NOMO-1 treated with dmso at 0.1 percent for 144 hours (cell line): Measurements from ENCODE around the gene ST7L.

ENCODE experiments used
- DNase-seq: peaks from one replicate; lab custom pipeline; 2025; ENCODE audit not compliant: unreplicated experiment; lab: John Stamatoyannopoulos, UW

Gene ST7L

DNA sequence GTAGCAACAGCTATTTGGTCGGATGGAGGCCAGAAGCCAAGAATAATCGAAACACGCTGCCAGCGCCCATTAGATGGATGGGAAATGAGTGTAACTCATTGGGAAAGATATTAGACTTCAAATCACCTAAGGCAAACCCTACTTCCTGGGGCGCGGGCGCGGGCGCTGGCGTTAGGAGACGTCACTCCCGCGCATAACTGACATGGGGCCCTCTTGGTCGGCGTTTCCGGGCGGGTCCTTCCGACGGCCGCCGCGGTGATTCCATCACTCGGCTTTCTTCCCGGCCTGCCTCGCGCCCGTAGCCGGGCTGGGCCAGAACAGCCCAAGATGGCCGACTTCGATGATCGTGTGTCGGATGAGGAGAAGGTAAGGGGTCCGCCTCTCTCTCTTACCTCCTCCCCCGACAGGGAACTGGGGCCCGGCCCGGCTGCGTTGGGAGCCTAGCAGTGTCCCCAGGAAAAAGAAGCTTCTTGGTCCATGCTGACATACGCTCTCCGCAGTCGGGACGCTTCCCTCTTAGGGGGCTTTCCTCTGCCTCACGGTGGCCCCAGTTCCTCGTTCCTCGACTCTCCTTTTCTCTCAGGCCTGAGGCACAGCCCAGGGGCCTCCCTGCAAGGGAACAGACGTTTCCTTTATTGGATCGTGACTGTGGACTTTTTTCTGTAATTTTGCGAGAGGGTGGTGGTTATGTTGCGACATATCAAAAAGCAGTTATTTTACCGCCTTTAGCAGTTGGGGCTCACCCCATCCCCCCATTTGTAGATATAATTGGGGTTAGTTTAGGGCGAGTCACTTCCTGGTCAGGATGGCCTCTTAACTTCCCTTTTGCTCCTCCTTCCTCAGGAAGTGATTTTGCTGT lies 806 bp upstream of the ST7L start, which contains the start of gene CAPZA1:
TSS of gene CAPZA1 (plus strand) at position 315 of the 859 bp plus-strand sequence. CDS start at position 328, 13 bp downstream.
- DNase-seq: peak; percentile 90

DNA sequence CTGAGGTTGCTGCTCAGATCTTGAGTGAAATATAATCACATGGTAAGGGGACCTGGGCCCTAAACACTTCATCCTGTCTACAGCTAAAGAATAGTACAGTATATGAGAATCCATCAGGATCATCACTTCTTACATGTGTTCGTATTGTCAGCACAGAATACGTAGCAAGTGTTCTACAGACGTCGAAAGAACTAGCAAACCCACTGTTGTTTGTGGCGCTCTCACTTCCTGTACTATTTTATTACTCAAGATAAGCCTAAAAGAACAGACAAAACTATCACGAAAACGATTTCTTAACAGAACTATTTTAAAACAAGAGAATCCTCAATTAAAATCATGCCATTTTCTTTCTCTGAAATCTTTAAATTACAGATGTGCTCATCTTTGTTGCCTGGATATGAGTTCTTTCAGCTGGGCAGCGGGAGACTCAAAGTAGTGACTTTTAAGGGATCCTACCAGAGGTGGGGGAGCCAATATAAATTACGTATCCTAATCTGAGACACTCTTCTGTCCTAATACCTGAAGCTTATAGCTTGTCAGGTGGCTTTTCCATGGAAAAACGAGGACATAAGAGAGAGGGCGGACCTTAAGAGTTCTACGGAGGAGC lies 724 bp downstream of the ST7L start:
- peak; percentile 30 for DNase-seq

DNA sequence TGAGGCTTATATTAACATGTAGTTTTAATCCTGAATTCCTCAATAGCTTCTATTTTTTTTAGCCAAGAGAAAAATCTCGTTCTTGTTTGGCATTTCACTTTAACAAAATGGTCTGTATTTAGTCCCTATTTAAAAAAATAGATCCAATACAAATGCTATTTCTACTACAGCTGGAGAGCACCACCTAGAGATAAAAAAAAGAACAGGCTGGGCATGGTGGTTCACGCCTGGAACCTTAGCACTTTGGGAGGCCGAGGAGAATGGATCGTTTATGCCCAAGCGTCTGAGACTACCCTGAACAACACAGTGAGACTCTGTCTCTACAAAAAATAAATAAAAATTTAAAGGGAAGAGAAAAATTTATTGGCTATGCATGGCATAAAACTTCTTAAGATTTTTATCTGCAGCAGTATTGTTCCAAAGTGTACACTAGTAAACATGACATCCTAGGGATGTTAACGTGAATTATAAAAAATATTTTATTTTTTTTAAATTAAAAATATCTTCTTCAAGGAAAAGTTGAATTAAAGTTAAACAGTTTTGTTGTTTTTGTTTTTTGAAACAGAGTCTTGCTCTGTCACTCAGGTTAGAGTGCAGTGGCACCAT lies 4.4 kb downstream of the ST7L start:
- DNase-seq: peak; percentile 12

- no peak for DNase-seq
Measured at GRCh38 chr1:112605633-112606327, 13.2 kb downstream of the ST7L start.

GRCh38 chr1:112603541-112603940 lies 15.4 kb downstream of the ST7L start:
- no peak for DNase-seq

DNA sequence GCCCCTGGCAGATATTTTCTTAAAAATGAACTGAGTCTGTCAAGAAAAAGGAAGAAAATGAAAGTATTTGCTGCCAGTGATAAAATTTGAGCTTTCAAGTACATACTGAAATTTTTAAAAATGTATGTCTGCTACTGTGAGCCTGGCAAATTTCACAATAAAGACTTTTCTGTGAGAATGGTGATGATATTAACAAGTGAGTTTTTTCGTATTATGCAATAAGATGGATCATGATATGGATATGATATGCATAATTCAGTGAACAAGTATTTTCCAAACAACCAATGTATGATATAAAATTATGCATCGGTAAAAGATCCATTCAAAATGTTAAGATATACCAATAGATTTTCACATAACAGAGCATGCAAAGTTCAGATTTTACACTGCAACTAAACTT lies 15.9 kb downstream of the ST7L start:
- no peak for DNase-seq

GRCh38 chr1:112599477-112599876 lies 19.5 kb downstream of the ST7L start:
- DNase-seq: no peak

DNA sequence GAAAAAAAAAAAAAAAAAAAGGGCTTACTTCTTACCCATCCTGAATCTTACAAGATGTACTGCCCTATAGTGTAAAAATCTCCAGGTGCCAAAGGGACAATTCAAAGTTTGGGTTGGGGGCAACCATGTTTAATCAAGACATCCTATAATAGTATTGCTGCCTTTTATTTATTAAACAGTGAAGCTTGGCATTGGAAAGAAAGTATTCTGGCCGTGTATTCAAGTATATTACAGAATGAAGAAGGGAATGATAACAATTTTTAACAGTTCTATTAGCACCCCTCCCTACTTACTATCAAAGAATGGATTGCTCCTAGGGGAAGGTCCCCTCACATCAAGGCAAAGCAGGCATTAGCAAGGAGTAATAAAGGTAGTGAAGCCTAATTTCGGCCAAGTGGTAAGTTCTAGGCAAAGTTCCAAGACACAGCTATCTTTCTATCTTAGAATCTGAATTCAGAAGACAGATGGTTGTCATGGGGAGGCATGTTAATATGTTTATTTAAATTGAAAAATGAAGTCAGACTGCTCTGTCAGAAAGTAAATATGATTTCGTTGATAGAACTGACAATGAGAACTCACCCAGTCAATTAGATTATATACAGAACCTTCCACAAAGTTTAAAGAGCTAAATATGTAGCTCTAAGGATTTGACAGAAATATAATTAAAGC lies 24.6 kb downstream of the ST7L start:
- DNase-seq: no peak

DNA sequence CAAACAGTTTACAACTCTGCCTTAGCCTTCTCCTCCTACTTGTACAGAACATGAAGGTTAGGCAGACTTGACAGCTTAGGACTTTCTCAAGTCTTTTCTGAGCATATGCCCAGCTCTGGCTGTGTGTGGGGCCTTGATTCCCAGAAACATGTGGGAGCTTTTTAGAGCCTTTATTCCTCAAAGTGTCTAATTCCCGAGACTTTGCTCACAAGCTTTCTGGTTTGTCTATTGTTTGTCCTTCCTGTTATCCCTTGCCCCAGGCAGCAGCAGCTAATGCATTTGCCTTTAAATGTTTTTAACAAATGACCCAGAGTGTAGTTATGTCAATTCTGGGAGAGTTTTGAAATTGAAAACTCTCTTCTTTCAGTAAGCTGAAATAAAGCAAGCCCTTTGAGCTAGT lies 29.2 kb downstream of the ST7L start:
- DNase-seq: no peak

GRCh38 chr1:112583366-112583765 lies 35.6 kb downstream of the ST7L start:
- no peak for DNase-seq

DNA sequence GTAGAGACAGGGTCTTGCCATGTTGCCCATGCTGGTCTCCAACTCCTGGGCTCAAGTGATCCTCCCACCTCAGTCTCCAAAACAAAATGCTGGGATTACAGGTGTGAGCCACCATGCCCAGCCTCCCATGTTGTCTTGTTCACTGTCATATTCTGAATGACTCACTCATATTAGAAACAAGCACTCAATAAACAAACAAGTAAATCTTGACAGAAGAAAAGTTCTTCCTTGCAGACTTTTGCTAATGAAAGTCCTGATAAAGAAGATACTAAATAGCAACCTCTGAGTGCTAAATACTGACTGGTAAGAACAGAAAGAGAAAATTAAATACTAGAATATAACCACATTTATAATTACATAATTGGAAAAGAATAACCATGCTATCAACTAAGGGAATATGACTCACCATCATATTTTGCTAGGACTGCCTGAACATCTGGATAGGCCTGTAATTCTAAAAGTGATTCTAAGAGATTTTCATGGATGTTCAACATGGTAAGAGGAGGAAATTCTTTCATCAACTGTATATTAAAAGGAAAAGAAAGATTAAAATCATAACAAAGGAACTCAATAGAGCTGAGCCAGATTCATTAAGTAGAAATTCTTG lies 37.3 kb downstream of the ST7L start:
- DNase-seq: no peak

DNA sequence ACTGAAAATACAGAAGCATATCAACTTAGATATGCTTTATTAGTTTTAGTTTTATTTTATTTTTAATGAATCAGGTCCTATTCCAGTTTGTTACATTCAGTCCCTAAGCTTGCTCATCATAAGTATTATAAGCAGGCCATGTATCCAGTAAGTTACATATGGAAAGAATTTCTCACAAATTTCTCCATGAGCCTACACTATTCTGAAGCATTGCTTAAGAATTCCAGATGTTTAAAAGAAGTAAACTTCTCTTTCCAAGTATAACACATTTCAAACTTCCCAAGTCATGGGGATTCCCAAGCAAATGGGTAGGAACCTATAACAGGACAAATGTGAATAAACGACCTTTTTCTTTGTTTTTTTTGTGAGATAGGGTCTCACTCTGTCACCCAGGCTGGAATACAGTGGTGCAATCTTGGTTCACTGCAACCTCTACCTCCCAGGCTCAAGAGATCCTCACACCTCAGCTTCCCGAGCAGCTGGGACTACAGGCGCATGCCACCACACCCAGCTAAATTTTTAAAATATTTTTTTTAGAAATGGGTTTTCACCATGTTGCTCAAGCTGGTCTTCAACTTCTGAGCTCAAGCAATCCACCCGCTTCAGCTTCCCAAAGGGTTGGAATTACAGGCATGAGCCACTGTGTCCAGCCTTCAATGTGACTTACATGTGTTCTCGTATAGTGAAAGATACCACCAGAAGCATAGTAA lies 39.0 kb downstream of the ST7L start:
- DNase-seq: no peak

- DNase-seq: no peak
Measured at GRCh38 chr1:112576240-112576639, 42.7 kb downstream of the ST7L start.

DNA sequence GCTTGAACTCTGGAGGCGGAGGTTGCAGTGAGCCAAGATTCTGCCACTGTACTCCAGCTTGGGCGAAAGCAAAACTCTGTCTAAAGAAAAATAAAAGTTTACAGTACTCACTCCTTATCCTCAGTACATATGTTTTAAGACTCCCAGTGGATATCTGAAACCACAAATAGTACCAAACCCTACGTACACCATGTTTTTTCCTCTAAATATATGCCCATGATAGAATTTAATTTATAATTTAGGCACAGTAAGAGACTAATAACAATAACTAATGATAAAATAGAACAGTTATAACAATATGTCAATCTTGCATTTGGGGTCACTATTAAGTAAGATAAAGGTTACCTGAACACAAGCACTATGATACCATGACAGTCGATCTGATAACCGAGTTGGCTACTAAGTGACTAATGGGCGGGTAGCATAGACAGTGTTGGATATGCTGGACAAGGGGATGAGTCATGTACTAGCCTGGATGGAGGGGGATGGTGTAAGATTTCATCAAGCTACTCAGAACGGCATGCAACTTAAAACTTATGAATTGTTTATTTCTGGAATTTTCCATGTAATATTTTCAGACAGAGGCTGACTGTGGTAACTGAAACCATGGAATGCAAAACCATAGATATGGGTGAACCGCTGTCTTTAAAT lies 43.7 kb downstream of the ST7L start:
- DNase-seq: no peak

DNA sequence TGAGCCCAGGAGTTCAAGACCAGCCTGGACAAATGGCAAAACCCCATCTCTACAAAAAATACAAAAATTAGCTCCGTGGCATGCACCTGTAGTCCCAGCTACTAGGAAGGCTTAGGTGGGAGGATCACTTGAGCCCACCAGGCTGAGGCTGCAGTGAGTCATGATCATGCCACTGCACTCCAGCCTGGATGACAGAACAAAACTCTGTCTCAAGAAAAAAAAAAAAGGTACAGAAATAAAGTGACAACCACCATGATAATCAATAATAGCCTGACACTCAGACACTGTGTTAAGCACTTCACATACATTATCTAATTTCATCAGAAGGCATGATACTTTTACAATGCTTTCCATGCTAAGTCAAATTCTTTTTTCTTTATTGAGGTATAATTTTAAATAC lies 53.1 kb downstream of the ST7L start:
- DNase-seq: no peak

- DNase-seq: no peak
Measured at GRCh38 chr1:112564081-112564480, 54.9 kb downstream of the ST7L start.

DNA sequence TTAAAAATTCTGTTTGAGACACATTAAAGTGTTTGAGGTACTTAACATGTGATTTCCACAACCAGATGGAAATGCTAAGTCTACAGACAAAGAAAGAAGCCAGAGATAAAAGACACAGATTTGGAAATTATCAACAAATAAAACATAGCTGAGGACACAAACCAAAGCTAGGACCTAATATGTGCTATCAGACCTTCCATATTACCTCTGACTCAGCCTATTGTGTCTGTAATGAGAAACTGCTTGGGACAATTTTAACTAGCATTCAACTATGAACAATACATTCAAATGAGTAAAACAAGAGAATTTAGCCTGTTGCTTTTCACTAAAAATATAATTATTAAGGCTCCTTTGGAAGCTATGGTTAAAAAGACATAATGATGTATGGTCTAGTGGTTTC lies 55.6 kb downstream of the ST7L start:
- DNase-seq: no peak

DNA sequence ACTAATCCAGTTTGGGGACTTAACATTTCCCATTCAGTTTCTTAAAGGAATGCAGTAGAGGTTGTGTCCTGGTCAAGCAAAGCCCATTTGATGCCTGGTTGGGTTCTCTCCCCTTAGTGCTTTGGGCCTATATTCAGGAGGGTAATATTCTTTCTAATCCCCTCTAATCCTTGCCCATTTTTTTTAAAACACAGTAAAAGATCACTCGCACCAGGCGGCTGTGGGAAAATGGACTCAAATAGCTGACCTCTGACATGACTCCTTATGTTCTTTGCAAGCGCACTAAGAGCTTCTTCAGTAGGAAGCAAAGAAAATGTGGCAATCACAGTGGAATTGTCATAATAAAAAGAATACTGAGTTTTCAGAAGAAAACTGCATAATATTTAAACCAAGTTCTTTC lies 60.3 kb downstream of the ST7L start:
- DNase-seq: no peak

DNA sequence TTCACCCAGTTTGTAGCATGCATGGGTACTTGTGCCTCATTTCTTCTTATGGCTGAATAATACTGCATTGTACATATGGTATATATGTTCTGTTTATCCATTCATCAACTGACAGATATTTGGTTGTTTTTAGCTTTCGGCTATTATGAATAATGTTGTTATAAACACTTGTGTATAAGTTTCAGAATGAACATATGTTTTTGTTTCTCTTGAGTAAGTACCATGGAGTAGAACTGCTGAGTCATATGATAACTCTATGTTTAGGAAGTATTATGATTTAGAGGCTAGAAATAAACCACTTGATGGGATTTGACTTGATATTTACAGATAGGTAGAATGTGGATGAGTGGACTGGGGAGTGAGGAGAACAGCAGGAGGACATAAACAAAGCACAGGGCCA lies 61.6 kb downstream of the ST7L start:
- no peak for DNase-seq
